Lung (tissue), 12 donors: ENCODE measurements around the gene UGT1A8. TPM values are rescaled to one million over a fixed set of nuclear protein-coding genes. Genes with fewer than 3 reads are reported as not detected.

Experiments used
- ATAC-seq: fragments of 200-7000 bp; cut with Tn5 transposase; one replicate; pipeline ENCODE4 v1.9.1; 2020; ENCODE audit warnings: moderate number of reproducible peaks; ENCODE audit not compliant: insufficient read depth, low FRiP score
- DNase-seq, 3 donors: peaks; one replicate each; pipeline ENCODE4 v3.0.0-alpha.2; 2013 to 2017
- H3K27ac ChIP-seq, 2 donors: one replicate each; pipeline ENCODE4 v1.5.1; 2013; ENCODE audit warnings: mild to moderate bottlenecking in 2 of 2, moderate library complexity in 2 of 2, control low read depth in 1 of 2, inconsistent platforms in 1 of 2, low read depth in 1 of 2, low read length in 1 of 2
- H3K27me3 ChIP-seq, 3 donors: one replicate each; pipeline ENCODE4 v1.5.1; 2013; ENCODE audit warnings: low read length in 2 of 3; ENCODE audit not compliant: control insufficient read depth in 3 of 3, insufficient read depth in 3 of 3
- H3K36me3 ChIP-seq, 4 donors: one replicate each; pipeline ENCODE4 v1.5.1; 2013; ENCODE audit warnings: low read length in 4 of 4, mild to moderate bottlenecking in 1 of 4, moderate library complexity in 1 of 4; ENCODE audit not compliant: control insufficient read depth in 4 of 4, insufficient read depth in 4 of 4
- H3K4me1 ChIP-seq, 5 donors: one replicate each; pipeline ENCODE4 v1.5.1; 2013; ENCODE audit warnings: low read length in 5 of 5, mild to moderate bottlenecking in 2 of 5, moderate library complexity in 1 of 5; ENCODE audit not compliant: control insufficient read depth in 5 of 5, insufficient read depth in 5 of 5
- H3K4me3 ChIP-seq: one replicate; pipeline ENCODE4 v1.5.1; 2013; ENCODE audit warnings: mild to moderate bottlenecking, control low read depth, moderate library complexity
- H3K9ac ChIP-seq, 2 donors: one replicate each; pipeline ENCODE4 v1.5.1; 2013; ENCODE audit warnings: low read length in 2 of 2, control low read depth in 1 of 2; ENCODE audit not compliant: insufficient read depth in 1 of 2
- H3K9me3 ChIP-seq, 4 donors: one replicate each; pipeline ENCODE4 v1.5.1; 2013; ENCODE audit warnings: low read length in 3 of 4, mild to moderate bottlenecking in 1 of 4, moderate library complexity in 1 of 4; ENCODE audit not compliant: control insufficient read depth in 4 of 4, insufficient read depth in 3 of 4
- CTCF ChIP-seq: IDR thresholded peaks from 2 replicates; pipeline ENCODE4 v1.5.1; 2012; ENCODE audit warnings: mild to moderate bottlenecking; ENCODE audit errors: control extremely low read depth, extremely low read depth
- WGBS, 2 donors: extraction: QIAGEN DNeasy Blood & Tissue Kit; methylation state at CpG; one replicate each; pipeline ENCODE4 v1.1.7; 2013; 5-methylcytosine and 5-hydroxymethylcytosine counted together
- polyA plus RNA-seq, 2 donors: library from polyadenylated mRNA; stranded (reverse); fragments of 200-250 nt; gene quantifications; one replicate each; pipeline ENCODE4 v1.2.1, GENCODE V29; 2013
- total RNA-seq, 2 donors: library from RNA; depleted of rRNA in 1 of 2; stranded (reverse); fragments of >200 nt in 1 of 2; gene quantifications; one replicate each; pipeline ENCODE4 v1.2.1, GENCODE V29; 2014 to 2021
- donor health status: control.
- donor health status: control.
- donor health status: Bipolar disorder and iron deficiency.
- donor health status: healthy.
- donor health status: DM: yes; HTN: yes; CAD: no.

Gene UGT1A8
- total and polyA plus RNA-seq, 4 donors = 0.26 TPM; not detected in 3

- WGBS, 2 donors = 65 to 90% methylated on average over 4 of the region's 4 CpGs
- no peak for TF ChIP-seq CTCF
Observed at GRCh38 chr2:233690444-233690843, 73.0 kb downstream of the UGT1A8 start.

GRCh38 chr2:233691443-233692433 lies 74.3 kb downstream of the UGT1A8 start:
- TF ChIP-seq CTCF = no peak
- Histone ChIP-seq H3K27me3 (no peaks in the 10 kb centered on the region), H3K9ac (no peak overlapping the region), H3K4me1 (peaks cover 0 to 11% (median 0%) of the 10 kb centered on the region in 5 donors), H3K36me3 (no peaks in the 10 kb centered on the region), H3K9me3 (no peaks in the 10 kb centered on the region), H3K27ac (no peak overlapping the region), H3K4me3 (no peak overlapping the region)
- 86 to 89% methylated on average over 11 of the region's 11 CpGs for WGBS, 2 donors
- DNase-seq (no peak), ATAC-seq (no peak)

More at GRCh38 chr2:233690444-233690843, 73.0 kb downstream of the UGT1A8 start:
- Histone ChIP-seq H3K27me3 (no peaks in the 10 kb centered on the region), H3K4me3 (no peak overlapping the region), H3K9me3 (no peaks in the 10 kb centered on the region), H3K4me1 (peaks cover 0 to 11% (median 0%) of the 10 kb centered on the region in 5 donors), H3K27ac (no peak overlapping the region), H3K36me3 (no peaks in the 10 kb centered on the region), H3K9ac (no peak overlapping the region)
- no peak for ATAC-seq
- peak; percentile 20 to 30 (median 28) for DNase-seq

GRCh38 chr2:233692648-233693047 lies 75.2 kb downstream of the UGT1A8 start, which contains the start of gene UGT1A6:
TSS of gene UGT1A6 (plus strand) at chr2:233692890. CDS start at chr2:233693005, 115 bp downstream.
- Histone ChIP-seq H3K4me1 (peaks cover 0 to 11% (median 0%) of the 10 kb centered on the region in 5 donors), H3K4me3 (no peak within 1 kb of the TSS), H3K36me3 (no peaks in the 10 kb centered on the region), H3K27ac (no peak within 1 kb of the TSS), H3K9ac (no peak within 1 kb of the TSS), H3K27me3 (no peaks in the 10 kb centered on the region), H3K9me3 (no peaks in the 10 kb centered on the region)
- ATAC-seq (no peak), DNase-seq (no peak)
- no peak for TF ChIP-seq CTCF
- 84 to 94% methylated on average over 4 of the region's 4 CpGs for WGBS, 2 donors
